SK-N-MC (cell line): ENCODE data around the gene SLC5A10.

Experiments
- EZH2 ChIP-seq: fragments of 200-600 bp; sonication (generic); IDR thresholded peaks from one replicate; pipeline ENCODE4 v1.6.1; 2017; ENCODE audit warnings: antibody characterized with exemption
- FOXP2 ChIP-seq: optimal IDR thresholded peaks from 2 replicates; pipeline ENCODE3; 2011; ENCODE audit warnings: mild to moderate bottlenecking, moderate library complexity; ENCODE audit not compliant: insufficient read depth; ENCODE audit errors: extremely low read length, control extremely low read depth
- POLR2AphosphoS5 ChIP-seq: IDR thresholded peaks from 2 replicates; pipeline ENCODE4 v1.6.1; 2012; ENCODE audit warnings: mild to moderate bottlenecking, low read depth, low read length, borderline replicate concordance

GRCh38 chr17:19018600-19018950 lies 66.6 kb downstream of the SLC5A10 start:
- TF ChIP-seq EZH2 (no peak), POLR2AphosphoS5 (no peak), FOXP2 (no peak)
